PC-3 (cell line): Measurements from ENCODE around the gene SLC32A1. TPM values are rescaled to one million over a fixed set of nuclear protein-coding genes. Genes with fewer than 3 reads are reported as not detected.

Experiments used
- ATAC-seq: fragments of 200-7000 bp; cut with Tn5 transposase; 2 replicates; pipeline ENCODE4 v1.9.1; 2020; ENCODE audit warnings: mild to moderate bottlenecking, moderate library complexity
- BruUV-seq: library from RNA; stranded (reverse); fragments of 400-500 nt; replicated peaks from 2 replicates; lab custom pipeline; 2021; lab: Mats Ljungman, UMichigan
- CTCF ChIA-PET: fragments of 300-600 bp; sonication (Branson Sonifier 250); formaldehyde crosslinking; loops from one replicate; lab custom pipeline; 2022; ENCODE audit warnings: antibody characterized with exemption; lab: Charles Lee
- POLR2A ChIA-PET: fragments of 300-600 bp; sonication (Branson Sonifier 250); formaldehyde crosslinking; loops from one replicate; lab custom pipeline; 2022; ENCODE audit warnings: antibody characterized with exemption; ENCODE audit not compliant: unreplicated experiment; lab: Charles Lee
- DNase-seq: peaks from one replicate; pipeline ENCODE4 v3.0.0-alpha.2; 2015
- H2AFZ ChIP-seq: fragments of 300-600 bp; sonication (generic); 2 replicates; pipeline ENCODE4 v1.6.0; 2016; ENCODE audit warnings: antibody characterized with exemption, low read length
- H3F3A ChIP-seq: fragments of 300-600 bp; sonication (generic); one replicate; pipeline ENCODE4 v1.6.0; 2017; ENCODE audit warnings: antibody characterized with exemption, low read length, control low read depth, mild to moderate bottlenecking; ENCODE audit not compliant: unreplicated experiment
- H3K27ac ChIP-seq: fragments of 300-600 bp; sonication (generic); 2 replicates; pipeline ENCODE4 v1.5.1; 2016; ENCODE audit warnings: mild to moderate bottlenecking, low read length
- H3K27me3 ChIP-seq: fragments of 300-600 bp; sonication (generic); 2 replicates; pipeline ENCODE4 v1.6.1; 2016; ENCODE audit warnings: low read length, mixed read lengths
- H3K36me3 ChIP-seq: fragments of 300-600 bp; sonication (generic); 2 replicates; pipeline ENCODE4 v1.6.1; 2016; ENCODE audit warnings: low read depth, mixed run types, low read length, mixed read lengths
- H3K4me1 ChIP-seq: fragments of 300-600 bp; sonication (generic); 2 replicates; pipeline ENCODE4 v1.5.1; 2016; ENCODE audit warnings: low read length; ENCODE audit not compliant: insufficient read depth
- H3K4me2 ChIP-seq: fragments of 300-600 bp; sonication (generic); 2 replicates; pipeline ENCODE4 v1.6.0; 2016; ENCODE audit warnings: low read length
- H3K4me3 ChIP-seq: fragments of 300-600 bp; sonication (generic); 2 replicates; pipeline ENCODE4 v1.5.1; 2016; ENCODE audit warnings: mild to moderate bottlenecking, low read length, mixed read lengths
- H3K79me2 ChIP-seq: fragments of 300-600 bp; sonication (generic); 2 replicates; pipeline ENCODE4 v1.6.1; 2017; ENCODE audit warnings: low read length, mixed read lengths
- H3K9ac ChIP-seq: fragments of 300-600 bp; sonication (generic); 2 replicates; pipeline ENCODE4 v1.6.0; 2016; ENCODE audit warnings: mild to moderate bottlenecking, low read length
- H3K9me2 ChIP-seq: fragments of 300-600 bp; sonication (generic); replicated peaks from 2 replicates; pipeline ENCODE4 v1.6.1; 2016; ENCODE audit warnings: mixed run types, low read length, mixed read lengths
- H3K9me3 ChIP-seq: fragments of 300-600 bp; sonication (generic); 2 replicates; pipeline ENCODE4 v1.6.1; 2016; ENCODE audit warnings: low read length, mixed read lengths
- H4K20me1 ChIP-seq: fragments of 300-600 bp; sonication (generic); 2 replicates; pipeline ENCODE4 v1.6.1; 2016; ENCODE audit warnings: low read length, mixed read lengths
- CTCF ChIP-seq: fragments of 300-600 bp; sonication (generic); conservative IDR thresholded peaks from 2 replicates; pipeline ENCODE4 v1.5.1; 2017; ENCODE audit warnings: antibody characterized with exemption, low read depth, mild to moderate bottlenecking, low read length
- EZH2 ChIP-seq: fragments of 300-600 bp; sonication (generic); IDR thresholded peaks from one replicate; pipeline ENCODE4 v1.6.1; 2017; ENCODE audit warnings: antibody characterized with exemption, mild to moderate bottlenecking, low read length; ENCODE audit not compliant: unreplicated experiment
- EZH2phosphoT487 ChIP-seq: fragments of 300-600 bp; sonication (generic); IDR thresholded peaks from 2 replicates; pipeline ENCODE4 v1.6.1; 2018; ENCODE audit warnings: mild to moderate bottlenecking, antibody characterized with exemption, low read length, borderline replicate concordance
- intact Hi-C: fragments of 100-400 bp; cut with micrococcal nuclease; formaldehyde crosslinking; loops from 2 replicates; pipeline ENCODE4 v1.9.0; 2023
- total RNA-seq: library from RNA; depleted of rRNA; stranded (reverse); fragments of >200 nt; gene quantifications from 2 replicates; pipeline ENCODE4 v1.2.3, GENCODE V29; 2014; rRNA removed

SLC32A1 gene
- total RNA-seq, 1 experiment from 2014 or later = not detected

DNA sequence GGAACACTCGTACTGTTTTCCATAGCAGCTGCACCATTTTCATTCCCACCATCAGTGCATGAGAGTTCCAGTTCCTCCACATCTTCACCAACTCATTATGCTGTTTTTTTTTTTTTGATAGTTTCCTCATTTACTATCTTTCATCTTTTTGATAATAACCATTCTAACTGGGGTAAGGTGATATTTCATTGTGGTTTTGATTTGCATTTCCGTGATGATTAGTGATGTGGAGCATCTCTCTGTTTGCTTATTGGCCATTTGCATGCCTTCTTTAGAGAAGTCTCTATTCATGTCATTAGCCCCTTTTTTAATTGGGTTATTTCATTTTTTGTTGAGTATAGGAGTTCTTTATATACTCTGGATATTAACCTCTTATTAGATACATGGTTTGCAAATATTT lies 49.9 kb downstream of the SLC32A1 start:
- CTCF ChIA-PET = no interaction called here
- no peaks in the 10 kb centered on the region for H3K79me2 ChIP-seq
- no peaks in the 10 kb centered on the region for H3K4me1 ChIP-seq
- no peaks in the 10 kb centered on the region for H3K9me3 ChIP-seq
- intact Hi-C loops = no loop called here
- no peak overlapping the region for H3K9ac ChIP-seq
- H3K27ac ChIP-seq = no peak overlapping the region
- H3K4me3 ChIP-seq = no peak overlapping the region
- no peaks in the 10 kb centered on the region for H4K20me1 ChIP-seq
- no peaks in the 10 kb centered on the region for H3K9me2 ChIP-seq
- no peaks in the 10 kb centered on the region for H3K27me3 ChIP-seq
- peaks cover 10% of the 10 kb centered on the region for H3K36me3 ChIP-seq
- H2AFZ ChIP-seq = no peak overlapping the region
- ATAC-seq (no peak), DNase-seq (no peak)
- BruUV-seq = no TSS peak
- no peak overlapping the region for H3K4me2 ChIP-seq
- H3F3A ChIP-seq = no peaks in the 10 kb centered on the region
- POLR2A ChIA-PET = no interaction called here
- TF ChIP-seq EZH2phosphoT487 = no peak
- no peak for TF ChIP-seq CTCF
- no peak for TF ChIP-seq EZH2

DNA sequence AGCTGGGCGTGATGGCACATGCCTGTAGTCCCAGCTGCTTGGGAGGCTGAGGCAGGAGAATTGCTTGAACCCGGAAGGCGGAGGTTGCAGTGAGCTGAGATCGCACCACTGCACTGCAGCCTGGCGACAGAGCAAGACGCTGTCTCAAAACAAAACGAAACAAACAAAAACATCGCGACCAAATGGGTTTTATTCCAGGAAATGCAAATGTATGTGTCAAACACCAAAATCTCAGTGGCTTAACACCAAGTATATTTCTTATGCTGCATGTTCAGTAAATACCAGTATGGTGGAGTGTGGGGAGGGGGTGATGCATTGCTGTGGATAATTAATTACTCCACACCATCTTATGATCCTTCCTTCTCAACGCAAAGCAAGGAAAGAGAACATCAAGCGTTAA lies 52.1 kb downstream of the SLC32A1 start:
- no peaks in the 10 kb centered on the region for H4K20me1 ChIP-seq
- H3K27me3 ChIP-seq = no peaks in the 10 kb centered on the region
- ChIA-PET CTCF (interaction anchor here (0.6 kb wide), 1 partner anchor 66 kb away, joined by 3 read pairs; no protein-coding TSS in a partner anchor), POLR2A (interaction anchor here (0.6 to 0.7 kb wide), 2 partner anchors 130 to 304 kb away, joined by 3 to 4 read pairs; partner anchors contain the start of gene RALGAPB)
- DNase-seq = no peak
- H3K4me1 ChIP-seq = no peaks in the 10 kb centered on the region; the same call in 1 of the 2 replicates
- no peak overlapping the region for H3K9ac ChIP-seq
- no peak overlapping the region for H3K4me3 ChIP-seq
- ATAC-seq = no peak
- H3K9me3 ChIP-seq = no peaks in the 10 kb centered on the region
- intact Hi-C loops = no loop called here
- H3K9me2 ChIP-seq = no peaks in the 10 kb centered on the region
- no peak overlapping the region for H3K27ac ChIP-seq
- no peak overlapping the region for H3K4me2 ChIP-seq
- no peaks in the 10 kb centered on the region for H3K79me2 ChIP-seq
- BruUV-seq = no TSS peak
- no peak for TF ChIP-seq EZH2
- TF ChIP-seq CTCF = no peak
- no peak overlapping the region for H2AFZ ChIP-seq
- no peaks in the 10 kb centered on the region for H3F3A ChIP-seq
- H3K36me3 ChIP-seq = peaks cover 7% of the 10 kb centered on the region

Other genes with a start within 250 kb of the SLC32A1 start
- not detected in 2 replicates for gene ADIG, start 143.3 kb upstream of the SLC32A1 start, total RNA-seq
- not detected in 2 replicates for gene ARHGAP40, start 122.7 kb upstream of the SLC32A1 start, total RNA-seq
- gene ACTR5, start 24.0 kb downstream of the SLC32A1 start, total RNA-seq = 16.1 and 18.3 TPM in 2 replicates
- 0.04 and 0.12 TPM in 2 replicates for gene PPP1R16B, start 81.2 kb downstream of the SLC32A1 start, total RNA-seq
- 69.6 and 81.4 TPM in 2 replicates for gene FAM83D, start 201.9 kb downstream of the SLC32A1 start, total RNA-seq
- 10.1 and 12.0 TPM in 2 replicates for gene DHX35, start 237.9 kb downstream of the SLC32A1 start, total RNA-seq